OCI-LY3 (cell line): Measurements from ENCODE around the gene AGTR1.

ENCODE experiments used
- H2AFZ ChIP-seq: fragments of 200-600, 300-600 bp; shearing (Covaris generic); 2 replicates; pipeline ENCODE4 v1.6.0; 2014; ENCODE audit warnings: antibody characterized with exemption, low read depth, low read length
- H3K27ac ChIP-seq: fragments of 200-600, 300-600 bp; sonication (generic); 2 replicates; pipeline ENCODE4 v1.5.1; 2014; ENCODE audit warnings: mild to moderate bottlenecking, low read length, moderate library complexity, mixed read lengths
- H3K27me3 ChIP-seq: fragments of 200-600, 300-600 bp; sonication (generic); 2 replicates; pipeline ENCODE4 v1.6.1; 2014; ENCODE audit warnings: low read depth, low read length, mixed read lengths
- H3K36me3 ChIP-seq: fragments of 200-600, 300-600 bp; sonication (generic); replicated peaks from 2 replicates; pipeline ENCODE3; 2014; ENCODE audit warnings: low read depth, low read length, mixed read lengths
- H3K4me1 ChIP-seq: fragments of 300-600, 200-600 bp; sonication (generic); 2 replicates; pipeline ENCODE4 v1.6.1; 2014; ENCODE audit warnings: low read length, mixed read lengths
- H3K4me2 ChIP-seq: fragments of 200-600, 300-600 bp; sonication (generic); 2 replicates; pipeline ENCODE4 v1.6.1; 2014; ENCODE audit warnings: low read length, mixed read lengths
- H3K4me3 ChIP-seq: fragments of 300-600, 200-600 bp; sonication (generic); 2 replicates; pipeline ENCODE4 v1.5.1; 2014; ENCODE audit warnings: antibody characterized with exemption, mild to moderate bottlenecking, low read length, moderate library complexity
- H3K79me2 ChIP-seq: fragments of 300-600, 200-600 bp; shearing (Covaris generic); 2 replicates; pipeline ENCODE4 v1.6.1; 2014; ENCODE audit warnings: mild to moderate bottlenecking, low read length, mixed read lengths
- H3K9ac ChIP-seq: fragments of 300-600, 200-600 bp; shearing (Covaris generic); 2 replicates; pipeline ENCODE4 v1.6.0; 2014; ENCODE audit warnings: mild to moderate bottlenecking, low read length, moderate library complexity
- H3K9me3 ChIP-seq: fragments of 200-600, 300-600 bp; shearing (Covaris generic); 2 replicates; pipeline ENCODE4 v1.6.1; 2014; ENCODE audit warnings: low read length, mixed read lengths; ENCODE audit not compliant: insufficient read depth
- H4K20me1 ChIP-seq: fragments of 200-600, 300-600 bp; sonication (generic); 2 replicates; pipeline ENCODE4 v1.6.1; 2016; ENCODE audit warnings: low read length, mixed read lengths; ENCODE audit not compliant: insufficient read depth
- EZH2phosphoT487 ChIP-seq: fragments of 200-600 bp; shearing (Covaris generic); IDR thresholded peaks from 2 replicates; pipeline ENCODE4 v1.6.1; 2018; ENCODE audit warnings: antibody characterized with exemption, mixed run types, low read depth
- TF ChIP-seq, protein P1 (sequence below): fragments of 200-600, 300-600 bp; sonication (generic); IDR thresholded peaks from 2 replicates; pipeline ENCODE4 v1.5.1; 2014; ENCODE audit warnings: antibody characterized with exemption, low read length, low read depth

AGTR1 gene

DNA sequence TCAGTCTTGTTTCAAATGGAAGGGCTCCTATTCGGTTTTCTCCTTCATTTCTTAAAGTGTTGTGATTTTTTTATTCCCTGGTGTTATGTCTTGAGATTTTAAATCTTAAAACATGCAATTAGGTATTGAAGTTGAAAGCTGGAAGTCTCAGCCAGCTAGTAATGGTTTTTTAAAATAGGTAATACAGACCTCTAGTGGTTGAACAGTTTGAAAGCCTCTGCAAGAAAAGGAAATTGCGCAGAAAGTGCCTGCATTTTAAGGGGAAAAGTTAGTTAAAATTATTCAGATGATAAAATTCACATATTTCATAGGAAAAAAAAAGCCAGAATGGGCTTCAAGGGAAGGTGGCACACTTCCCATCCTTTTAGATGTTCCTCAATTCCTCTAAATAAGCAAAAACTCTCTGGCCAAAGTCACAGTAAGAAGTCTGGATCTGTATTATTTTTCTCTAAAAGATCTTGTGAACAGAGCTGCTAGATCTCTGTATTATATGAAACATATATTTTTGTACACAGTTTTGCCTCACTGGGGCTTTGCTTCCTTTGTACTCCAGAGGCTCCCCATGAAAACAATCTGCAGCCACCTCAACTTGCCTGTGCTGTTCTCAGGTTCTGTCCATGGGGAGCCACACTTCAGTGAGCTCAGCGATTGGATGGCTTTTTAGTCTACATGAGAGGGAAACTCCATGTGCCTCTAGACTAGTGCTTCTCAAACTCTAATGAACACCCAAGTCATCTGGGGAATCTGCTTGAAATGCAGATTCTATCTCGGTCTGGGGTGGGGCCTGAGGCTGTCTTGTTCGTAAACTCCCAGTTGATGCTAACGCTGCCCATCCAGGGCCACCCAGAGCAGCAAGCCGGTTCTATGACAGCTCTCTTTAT, 21.5 kb downstream of the AGTR1 start:
- Histone ChIP-seq H3K27ac (no peak overlapping the region), H3K9me3 (no peaks in the 10 kb centered on the region), H3K9ac (no peak overlapping the region), H3K36me3 (no peaks in the 10 kb centered on the region), H3K4me2 (no peak overlapping the region), H3K27me3 (no peaks in the 10 kb centered on the region), H2AFZ (no peak overlapping the region), H3K79me2 (no peaks in the 10 kb centered on the region), H4K20me1 (no peaks in the 10 kb centered on the region), H3K4me3 (no peak overlapping the region), H3K4me1 (no peaks in the 10 kb centered on the region)
- TF ChIP-seq, protein P1, sequence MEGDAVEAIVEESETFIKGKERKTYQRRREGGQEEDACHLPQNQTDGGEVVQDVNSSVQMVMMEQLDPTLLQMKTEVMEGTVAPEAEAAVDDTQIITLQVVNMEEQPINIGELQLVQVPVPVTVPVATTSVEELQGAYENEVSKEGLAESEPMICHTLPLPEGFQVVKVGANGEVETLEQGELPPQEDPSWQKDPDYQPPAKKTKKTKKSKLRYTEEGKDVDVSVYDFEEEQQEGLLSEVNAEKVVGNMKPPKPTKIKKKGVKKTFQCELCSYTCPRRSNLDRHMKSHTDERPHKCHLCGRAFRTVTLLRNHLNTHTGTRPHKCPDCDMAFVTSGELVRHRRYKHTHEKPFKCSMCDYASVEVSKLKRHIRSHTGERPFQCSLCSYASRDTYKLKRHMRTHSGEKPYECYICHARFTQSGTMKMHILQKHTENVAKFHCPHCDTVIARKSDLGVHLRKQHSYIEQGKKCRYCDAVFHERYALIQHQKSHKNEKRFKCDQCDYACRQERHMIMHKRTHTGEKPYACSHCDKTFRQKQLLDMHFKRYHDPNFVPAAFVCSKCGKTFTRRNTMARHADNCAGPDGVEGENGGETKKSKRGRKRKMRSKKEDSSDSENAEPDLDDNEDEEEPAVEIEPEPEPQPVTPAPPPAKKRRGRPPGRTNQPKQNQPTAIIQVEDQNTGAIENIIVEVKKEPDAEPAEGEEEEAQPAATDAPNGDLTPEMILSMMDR: peak; percentile 64
- no peak for TF ChIP-seq EZH2phosphoT487

DNA sequence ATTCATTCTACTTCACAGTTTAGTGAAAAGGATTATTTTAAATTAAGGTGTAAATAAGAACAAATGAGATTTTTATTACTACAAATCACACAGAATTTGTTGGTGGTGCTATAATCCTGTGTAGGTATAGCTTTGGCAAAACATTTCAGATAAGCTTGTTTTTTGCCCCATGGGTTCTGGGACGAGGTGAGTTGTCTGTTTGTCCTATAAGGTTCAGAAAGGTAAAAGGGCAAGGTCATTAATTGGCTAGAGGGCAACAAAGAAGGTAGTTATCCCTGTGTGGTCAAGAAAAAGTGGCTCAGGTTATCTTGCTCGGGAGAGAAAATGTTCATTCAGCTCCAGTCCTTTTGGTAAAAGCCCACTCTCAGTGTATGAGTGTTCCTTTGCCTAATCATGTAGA, 23.2 kb downstream of the AGTR1 start:
- Histone ChIP-seq H3K36me3 (no peaks in the 10 kb centered on the region), H3K79me2 (no peaks in the 10 kb centered on the region), H3K4me2 (no peak overlapping the region), H3K9ac (no peak overlapping the region), H3K4me1 (no peaks in the 10 kb centered on the region), H4K20me1 (no peaks in the 10 kb centered on the region), H2AFZ (no peak overlapping the region), H3K4me3 (no peak overlapping the region), H3K9me3 (no peaks in the 10 kb centered on the region), H3K27me3 (no peaks in the 10 kb centered on the region), H3K27ac (no peak overlapping the region)
- TF ChIP-seq, protein P1: no peak
- no peak for TF ChIP-seq EZH2phosphoT487

DNA sequence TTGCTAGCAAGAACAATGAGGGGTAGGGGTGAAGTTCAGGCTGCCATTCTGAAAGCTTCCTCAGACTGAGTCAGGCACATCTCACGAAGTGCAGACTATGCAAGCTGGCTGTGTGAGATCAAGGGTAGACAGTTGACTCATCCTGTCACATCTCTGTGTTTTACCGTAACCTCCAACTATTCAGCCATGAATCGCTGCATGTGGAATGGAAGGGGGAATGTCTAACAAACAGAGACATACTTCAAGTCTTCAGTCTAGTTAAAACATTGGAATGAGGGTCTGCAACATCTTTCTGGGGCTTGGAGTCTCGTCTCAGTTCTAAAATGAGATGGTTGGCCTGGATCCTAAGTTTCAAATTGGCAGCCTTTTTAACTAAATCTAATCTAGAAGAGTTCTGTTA, 25.9 kb downstream of the AGTR1 start:
- Histone ChIP-seq H3K4me3 (no peak overlapping the region), H3K9me3 (no peaks in the 10 kb centered on the region), H2AFZ (no peak overlapping the region), H3K4me2 (no peak overlapping the region), H4K20me1 (no peaks in the 10 kb centered on the region), H3K27ac (no peak overlapping the region), H3K27me3 (no peaks in the 10 kb centered on the region), H3K79me2 (no peaks in the 10 kb centered on the region), H3K4me1 (0 out of 2 replicates have a peak, but pooled peaks cover 6% of the 10 kb centered on the region), H3K9ac (no peak overlapping the region), H3K36me3 (no peaks in the 10 kb centered on the region)
- no peak for TF ChIP-seq EZH2phosphoT487
- TF ChIP-seq, protein P1: no peak

DNA sequence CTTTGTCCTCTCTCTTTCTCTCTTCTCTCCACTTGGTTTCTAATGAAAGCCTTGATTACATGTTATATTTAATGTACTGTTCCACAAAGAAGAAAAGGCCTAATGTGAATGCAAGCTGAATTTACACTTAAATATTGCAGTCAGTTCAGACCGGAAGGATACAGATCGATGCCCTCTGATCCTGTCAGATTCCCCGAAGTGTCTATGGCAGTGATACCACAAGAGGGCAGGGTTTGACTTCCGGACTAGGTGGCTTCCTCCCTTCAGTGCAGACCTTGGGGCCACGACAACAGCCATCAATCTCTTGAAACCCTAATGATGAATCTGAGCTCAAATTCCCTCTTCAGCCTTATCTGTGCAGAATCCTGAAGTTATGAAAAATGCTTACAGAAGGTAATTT, 29.5 kb downstream of the AGTR1 start:
- no peak overlapping the region for H3K27ac ChIP-seq
- no peaks in the 10 kb centered on the region for H3K27me3 ChIP-seq
- no peaks in the 10 kb centered on the region for H3K36me3 ChIP-seq
- H3K9ac ChIP-seq: no peak overlapping the region
- H4K20me1 ChIP-seq: no peaks in the 10 kb centered on the region
- H3K4me3 ChIP-seq: no peak overlapping the region
- no peaks in the 10 kb centered on the region for H3K9me3 ChIP-seq
- TF ChIP-seq, protein P1: peak; percentile 74
- no peak for TF ChIP-seq EZH2phosphoT487
- peaks cover 10% of the 10 kb centered on the region; the same call in 1 of the 2 replicates for H3K4me1 ChIP-seq
- no peaks in the 10 kb centered on the region for H3K79me2 ChIP-seq
- peak overlapping the region; percentile 80 for H2AFZ ChIP-seq
- peak overlapping the region; percentile 32 for H3K4me2 ChIP-seq
